Measurements from ENCODE around the gene PLPPR1.

Gene PLPPR1

DNA sequence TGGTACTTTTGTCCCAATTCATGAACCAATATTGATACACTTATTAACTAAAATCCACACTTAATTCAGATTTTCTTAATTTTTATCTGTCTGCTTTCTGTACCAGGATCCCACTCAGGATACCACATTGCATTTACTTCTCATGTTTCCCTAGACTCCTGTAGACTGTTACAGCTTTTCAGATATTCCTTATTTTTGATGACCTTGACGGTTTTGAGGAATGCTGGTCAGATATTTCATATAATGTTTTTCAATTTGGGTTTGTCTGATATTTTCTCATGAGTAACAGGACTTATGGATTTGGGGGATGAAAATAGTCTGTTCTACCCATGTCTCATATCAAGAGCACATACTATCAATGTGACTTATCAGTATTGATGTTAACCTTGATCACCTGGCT, 37.4 kb downstream of the PLPPR1 start:
- no peak overlapping the region for H3K4me3 ChIP-seq (ENCODE audit: low read depth, low read length)
- DNase-seq (ENCODE audit: low read depth): no peak
- TF ChIP-seq, protein P1, sequence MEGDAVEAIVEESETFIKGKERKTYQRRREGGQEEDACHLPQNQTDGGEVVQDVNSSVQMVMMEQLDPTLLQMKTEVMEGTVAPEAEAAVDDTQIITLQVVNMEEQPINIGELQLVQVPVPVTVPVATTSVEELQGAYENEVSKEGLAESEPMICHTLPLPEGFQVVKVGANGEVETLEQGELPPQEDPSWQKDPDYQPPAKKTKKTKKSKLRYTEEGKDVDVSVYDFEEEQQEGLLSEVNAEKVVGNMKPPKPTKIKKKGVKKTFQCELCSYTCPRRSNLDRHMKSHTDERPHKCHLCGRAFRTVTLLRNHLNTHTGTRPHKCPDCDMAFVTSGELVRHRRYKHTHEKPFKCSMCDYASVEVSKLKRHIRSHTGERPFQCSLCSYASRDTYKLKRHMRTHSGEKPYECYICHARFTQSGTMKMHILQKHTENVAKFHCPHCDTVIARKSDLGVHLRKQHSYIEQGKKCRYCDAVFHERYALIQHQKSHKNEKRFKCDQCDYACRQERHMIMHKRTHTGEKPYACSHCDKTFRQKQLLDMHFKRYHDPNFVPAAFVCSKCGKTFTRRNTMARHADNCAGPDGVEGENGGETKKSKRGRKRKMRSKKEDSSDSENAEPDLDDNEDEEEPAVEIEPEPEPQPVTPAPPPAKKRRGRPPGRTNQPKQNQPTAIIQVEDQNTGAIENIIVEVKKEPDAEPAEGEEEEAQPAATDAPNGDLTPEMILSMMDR (conservative IDR thresholded peaks at IDR 0.05; ENCODE audit: low read depth, low read length): no peak

- no peak overlapping the region for H3K4me3 ChIP-seq (ENCODE audit: low read depth, low read length)
- DNase-seq (ENCODE audit: low read depth): no peak
- TF ChIP-seq, protein P1 (conservative IDR thresholded peaks at IDR 0.05; ENCODE audit: low read depth, low read length): no peak
Measured at GRCh38 chr9:101068696-101069095, 40.2 kb downstream of the PLPPR1 start.

DNA sequence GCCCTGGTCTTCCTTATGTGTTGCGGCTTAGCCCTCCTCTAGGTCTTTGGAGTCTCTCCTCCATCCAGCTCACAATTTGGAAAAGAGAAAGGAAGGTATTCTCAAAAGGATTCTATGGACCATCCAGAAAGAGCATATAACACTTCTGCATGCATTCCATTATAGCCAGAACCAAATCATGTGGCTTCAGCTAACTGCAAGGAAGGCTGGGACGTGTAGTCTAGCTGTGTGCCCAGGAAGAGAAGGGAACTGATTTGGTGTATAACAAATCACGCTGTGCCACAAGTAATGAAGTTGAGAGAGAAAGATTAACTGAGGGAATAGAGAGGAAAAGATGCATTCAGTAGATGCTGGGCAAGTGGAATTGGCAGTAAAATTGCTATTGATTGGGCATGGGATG, 43.7 kb downstream of the PLPPR1 start:
- TF ChIP-seq, protein P1 (conservative IDR thresholded peaks at IDR 0.05; ENCODE audit: low read depth, low read length): no peak
- DNase-seq (ENCODE audit: low read depth): no peak
- no peak overlapping the region for H3K4me3 ChIP-seq (ENCODE audit: low read depth, low read length)

- TF ChIP-seq, protein P1 (conservative IDR thresholded peaks at IDR 0.05; ENCODE audit: low read depth, low read length): no peak
- no peak for DNase-seq (ENCODE audit: low read depth)
- H3K4me3 ChIP-seq (ENCODE audit: low read depth, low read length): no peak overlapping the region
Measured at GRCh38 chr9:101073122-101073521, 44.6 kb downstream of the PLPPR1 start.

GRCh38 chr9:101081641-101082040, 53.1 kb downstream of the PLPPR1 start:
- TF ChIP-seq, protein P1 (conservative IDR thresholded peaks at IDR 0.05; ENCODE audit: low read depth, low read length): no peak
- no peak overlapping the region for H3K4me3 ChIP-seq (ENCODE audit: low read depth, low read length)
- no peak for DNase-seq (ENCODE audit: low read depth)

DNA sequence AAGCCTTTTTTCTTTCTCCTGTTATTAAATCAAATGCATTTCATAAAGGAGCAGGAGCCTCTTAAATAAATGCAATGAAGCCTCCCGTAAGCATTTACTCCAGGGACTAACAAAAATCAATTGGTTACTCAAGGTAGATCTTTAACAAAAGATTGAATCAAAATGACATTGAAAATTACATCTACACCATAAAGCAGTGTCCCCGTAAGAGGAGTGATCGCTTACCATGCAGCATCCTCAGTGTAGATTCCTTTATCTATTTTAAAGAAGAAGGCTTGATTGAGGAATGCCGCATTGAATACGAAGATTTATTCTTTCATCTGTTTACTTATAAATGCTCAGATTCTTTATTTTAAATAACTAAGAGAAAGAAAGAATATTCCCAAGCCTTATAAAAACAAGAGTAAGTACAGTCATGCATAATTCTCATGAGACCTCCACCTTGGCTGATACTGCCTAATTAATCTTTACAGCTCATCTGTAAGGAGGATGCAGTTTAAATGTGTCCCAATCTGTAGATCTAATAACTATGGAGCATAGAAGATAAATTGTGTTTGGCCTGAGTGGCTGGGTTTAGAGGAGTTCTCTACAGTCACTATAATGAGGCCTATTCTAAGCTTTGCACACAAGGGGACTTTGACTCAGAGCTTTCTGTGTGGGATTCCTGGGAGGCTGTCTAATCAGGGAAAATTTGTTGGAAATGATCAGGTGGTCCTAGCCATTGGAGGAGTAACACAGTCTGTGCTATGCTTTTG, 55.1 kb downstream of the PLPPR1 start:
- TF ChIP-seq, protein P1 (conservative IDR thresholded peaks at IDR 0.05; ENCODE audit: low read depth, low read length): no peak
- DNase-seq (ENCODE audit: low read depth): no peak
- no peak overlapping the region for H3K4me3 ChIP-seq (ENCODE audit: low read depth, low read length)

- no peak overlapping the region for H3K4me3 ChIP-seq (ENCODE audit: low read depth, low read length)
- no peak for DNase-seq (ENCODE audit: low read depth)
- TF ChIP-seq, protein P1 (conservative IDR thresholded peaks at IDR 0.05; ENCODE audit: low read depth, low read length): no peak
Measured at GRCh38 chr9:101087426-101087825, 58.9 kb downstream of the PLPPR1 start.
